ENCODE measurements around the gene ABCA5. TPM values are rescaled to one million over a fixed set of nuclear protein-coding genes. Genes with fewer than 3 reads are reported as not detected.

Gene ABCA5
- total and polyA plus RNA-seq, 10 of the 15 experiments (the other 5 are each of a cell fraction or from before 2014, with no cell fraction given): 11.8 to 31.1 (median 18.1) TPM

DNA sequence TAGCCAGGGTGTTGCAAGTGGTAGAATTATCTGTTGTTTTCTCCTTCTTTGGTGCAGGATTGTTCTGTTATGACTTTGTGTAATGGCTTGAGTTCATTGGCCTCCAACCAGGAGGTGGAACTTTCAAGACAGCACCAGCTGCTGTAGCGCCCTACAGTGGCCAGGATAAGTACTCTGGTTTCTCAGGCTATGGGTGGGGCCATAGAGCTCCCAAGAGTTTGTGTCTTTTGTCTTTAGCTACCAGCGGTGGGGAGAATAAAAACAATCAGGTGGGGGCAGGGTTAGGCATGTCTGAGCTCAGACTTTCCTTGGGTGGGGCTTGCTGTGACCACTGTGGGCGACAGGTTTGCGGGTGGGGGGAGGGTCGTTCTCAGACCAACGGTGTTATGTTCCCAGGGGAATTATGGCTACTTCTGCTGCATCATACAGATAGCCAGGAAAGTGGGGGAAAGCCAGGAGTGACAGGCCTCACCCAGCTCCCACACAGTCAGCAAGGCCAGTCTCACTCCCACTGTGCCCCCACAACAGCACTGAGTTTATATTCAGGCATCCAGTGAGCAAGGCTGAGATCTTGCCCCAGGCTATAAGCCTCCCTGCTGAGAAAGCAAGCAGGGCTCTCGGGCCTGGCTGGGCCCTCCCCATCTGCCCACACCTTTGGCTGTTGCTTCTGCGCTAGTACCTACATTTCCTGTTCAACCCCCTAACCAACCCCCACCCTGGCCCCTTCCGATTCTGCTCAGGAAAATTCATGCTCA, 113.7 kb downstream of the ABCA5 start:
- ATAC-seq: no peak
- RAD21 ChIA-PET (ENCODE audit: unreplicated experiment): interaction anchor here (0.6 to 1.4 kb wide), 2 partner anchors 10 to 305 kb away, joined by 3 read pairs; no protein-coding TSS in a partner anchor
- in situ Hi-C loops (cut with MboI): no loop called here
- intact Hi-C loops (cut with micrococcal nuclease; ENCODE audit: unreplicated experiment): no loop called here
- no peak for DNase-seq (ENCODE audit: low read depth, low spot score)
- H3K27me3 ChIP-seq (replicated peaks in 1 of 2; ENCODE audit: control insufficient read depth in 2 of 2, insufficient read depth in 2 of 2, low read length in 1 of 2): no peaks in the 10 kb centered on the region
- BruUV-seq (replicated peaks): no TSS peak
- no peak overlapping the region for H2AFZ ChIP-seq (ENCODE audit: control insufficient read depth, low read depth, low read length)
- POLR2A ChIA-PET: no interaction called here
- no peaks in the 10 kb centered on the region; the same call in 1 of the 3 replicates for H3K9me3 ChIP-seq (replicated peaks; ENCODE audit: control insufficient read depth, insufficient read depth, low read length)
- 71% methylated on average over 9 of the region's 9 CpGs for WGBS (ENCODE audit: insufficient coverage, insufficient replicate concordance, low lambda C conversion rate, missing lambda C conversion rate)
- H3K79me2 ChIP-seq (ENCODE audit: control insufficient read depth, insufficient read depth, low read length): no peaks in the 10 kb centered on the region
- CTCF ChIA-PET: no interaction called here
- H4K20me1 ChIP-seq (ENCODE audit: control insufficient read depth, insufficient read depth): no peaks in the 10 kb centered on the region
- TF ChIP-seq TCF3 (IDR thresholded peaks at IDR 0.05; ENCODE audit: borderline replicate concordance, insufficient read depth, low read depth, low read length): no peak
- TF ChIP-seq, protein P1, sequence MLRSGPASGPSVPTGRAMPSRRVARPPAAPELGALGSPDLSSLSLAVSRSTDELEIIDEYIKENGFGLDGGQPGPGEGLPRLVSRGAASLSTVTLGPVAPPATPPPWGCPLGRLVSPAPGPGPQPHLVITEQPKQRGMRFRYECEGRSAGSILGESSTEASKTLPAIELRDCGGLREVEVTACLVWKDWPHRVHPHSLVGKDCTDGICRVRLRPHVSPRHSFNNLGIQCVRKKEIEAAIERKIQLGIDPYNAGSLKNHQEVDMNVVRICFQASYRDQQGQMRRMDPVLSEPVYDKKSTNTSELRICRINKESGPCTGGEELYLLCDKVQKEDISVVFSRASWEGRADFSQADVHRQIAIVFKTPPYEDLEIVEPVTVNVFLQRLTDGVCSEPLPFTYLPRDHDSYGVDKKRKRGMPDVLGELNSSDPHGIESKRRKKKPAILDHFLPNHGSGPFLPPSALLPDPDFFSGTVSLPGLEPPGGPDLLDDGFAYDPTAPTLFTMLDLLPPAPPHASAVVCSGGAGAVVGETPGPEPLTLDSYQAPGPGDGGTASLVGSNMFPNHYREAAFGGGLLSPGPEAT (IDR thresholded peaks at IDR 0.05; ENCODE audit: low read depth): no peak
- TF ChIP-seq WRNIP1 (IDR thresholded peaks at IDR 0.05; ENCODE audit: borderline replicate concordance, low read depth, low read length): no peak
- no peak for FAIRE-seq
- H3K9ac ChIP-seq (ENCODE audit: control insufficient read depth, insufficient read depth, low read length): no peak overlapping the region
- H3K4me1 ChIP-seq (ENCODE audit: control insufficient read depth, insufficient read depth, low read length): no peaks in the 10 kb centered on the region
- no peak overlapping the region for H3K27ac ChIP-seq (ENCODE audit: control insufficient read depth, insufficient read depth)
- no peaks in the 10 kb centered on the region for H3K36me3 ChIP-seq (ENCODE audit: control insufficient read depth in 2 of 2, insufficient read depth in 2 of 2, low read length in 1 of 2)
- no peak overlapping the region for H3K4me3 ChIP-seq
- SMC1A ChIA-PET (ENCODE audit: uncharacterized antibody, unreplicated experiment): interaction anchor here (0.7 kb wide), 1 partner anchor 11 kb away, joined by 3 read pairs; no protein-coding TSS in a partner anchor
- no peak overlapping the region for H3K4me2 ChIP-seq (ENCODE audit: control insufficient read depth, insufficient read depth)

DNA sequence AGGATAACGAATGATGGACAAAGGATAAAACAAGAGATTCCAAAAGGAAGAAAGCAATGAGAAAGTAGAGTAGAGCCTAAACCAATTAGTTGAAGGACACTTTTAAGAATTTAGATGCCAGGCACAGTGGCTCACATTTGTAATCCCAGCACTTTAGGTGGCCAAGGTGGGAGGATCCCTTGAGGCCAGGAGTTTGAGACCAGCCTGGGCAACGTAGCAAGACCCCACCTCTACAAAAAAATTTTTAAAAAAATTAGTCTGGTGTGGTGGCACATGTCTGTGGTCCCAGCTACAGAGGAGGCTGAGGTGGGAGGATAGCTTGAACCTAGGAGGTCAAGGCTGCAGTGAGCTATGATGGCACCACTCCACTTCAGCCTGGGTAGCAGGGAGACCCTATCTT, 118.3 kb downstream of the ABCA5 start:
- 30% methylated on average over 2 of the region's 2 CpGs for WGBS (ENCODE audit: insufficient coverage, insufficient replicate concordance, low lambda C conversion rate, missing lambda C conversion rate)
- TF ChIP-seq, protein P2, sequence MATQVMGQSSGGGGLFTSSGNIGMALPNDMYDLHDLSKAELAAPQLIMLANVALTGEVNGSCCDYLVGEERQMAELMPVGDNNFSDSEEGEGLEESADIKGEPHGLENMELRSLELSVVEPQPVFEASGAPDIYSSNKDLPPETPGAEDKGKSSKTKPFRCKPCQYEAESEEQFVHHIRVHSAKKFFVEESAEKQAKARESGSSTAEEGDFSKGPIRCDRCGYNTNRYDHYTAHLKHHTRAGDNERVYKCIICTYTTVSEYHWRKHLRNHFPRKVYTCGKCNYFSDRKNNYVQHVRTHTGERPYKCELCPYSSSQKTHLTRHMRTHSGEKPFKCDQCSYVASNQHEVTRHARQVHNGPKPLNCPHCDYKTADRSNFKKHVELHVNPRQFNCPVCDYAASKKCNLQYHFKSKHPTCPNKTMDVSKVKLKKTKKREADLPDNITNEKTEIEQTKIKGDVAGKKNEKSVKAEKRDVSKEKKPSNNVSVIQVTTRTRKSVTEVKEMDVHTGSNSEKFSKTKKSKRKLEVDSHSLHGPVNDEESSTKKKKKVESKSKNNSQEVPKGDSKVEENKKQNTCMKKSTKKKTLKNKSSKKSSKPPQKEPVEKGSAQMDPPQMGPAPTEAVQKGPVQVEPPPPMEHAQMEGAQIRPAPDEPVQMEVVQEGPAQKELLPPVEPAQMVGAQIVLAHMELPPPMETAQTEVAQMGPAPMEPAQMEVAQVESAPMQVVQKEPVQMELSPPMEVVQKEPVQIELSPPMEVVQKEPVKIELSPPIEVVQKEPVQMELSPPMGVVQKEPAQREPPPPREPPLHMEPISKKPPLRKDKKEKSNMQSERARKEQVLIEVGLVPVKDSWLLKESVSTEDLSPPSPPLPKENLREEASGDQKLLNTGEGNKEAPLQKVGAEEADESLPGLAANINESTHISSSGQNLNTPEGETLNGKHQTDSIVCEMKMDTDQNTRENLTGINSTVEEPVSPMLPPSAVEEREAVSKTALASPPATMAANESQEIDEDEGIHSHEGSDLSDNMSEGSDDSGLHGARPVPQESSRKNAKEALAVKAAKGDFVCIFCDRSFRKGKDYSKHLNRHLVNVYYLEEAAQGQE (IDR thresholded peaks at IDR 0.05; ENCODE audit: low read depth, low read length): no peak
- TF ChIP-seq IKZF1 (conservative IDR thresholded peaks at IDR 0.05) (no peak), NFYB (IDR thresholded peaks at IDR 0.05; ENCODE audit: insufficient read depth, low read depth, low read length) (no peak), ZNF622 (IDR thresholded peaks at IDR 0.05) (no peak), CHD4 (IDR thresholded peaks at IDR 0.05) (no peak)

More for the DNA sequence above, 118.3 kb downstream of the ABCA5 start:
- DNase-seq (ENCODE audit: low read depth, low spot score): no peak
- no peak overlapping the region for H3K4me3 ChIP-seq
- ATAC-seq: no peak
- H3K9ac ChIP-seq (ENCODE audit: control insufficient read depth, insufficient read depth, low read length): no peak overlapping the region
- ChIA-PET RAD21 (ENCODE audit: unreplicated experiment) (no interaction called here), CTCF (interaction anchor here (1.7 kb wide), 1 partner anchor 22 kb away, joined by 4 read pairs; no protein-coding TSS in a partner anchor), POLR2A (no interaction called here), SMC1A (ENCODE audit: uncharacterized antibody, unreplicated experiment) (interaction anchor here (0.6 to 1.4 kb wide), 3 partner anchors 9 to 21 kb away, joined by 3 to 5 read pairs (median 3); no protein-coding TSS in a partner anchor)
- intact Hi-C loops (cut with micrococcal nuclease; ENCODE audit: unreplicated experiment): no loop called here
- BruUV-seq (replicated peaks): no TSS peak
- no peaks in the 10 kb centered on the region for H3K36me3 ChIP-seq (ENCODE audit: control insufficient read depth in 2 of 2, insufficient read depth in 2 of 2, low read length in 1 of 2)
- no peaks in the 10 kb centered on the region for H3K4me1 ChIP-seq (ENCODE audit: control insufficient read depth, insufficient read depth, low read length)
- no peak overlapping the region for H3K27ac ChIP-seq (ENCODE audit: control insufficient read depth, insufficient read depth)
- FAIRE-seq: no peak
- no peaks in the 10 kb centered on the region for H3K27me3 ChIP-seq (replicated peaks in 1 of 2; ENCODE audit: control insufficient read depth in 2 of 2, insufficient read depth in 2 of 2, low read length in 1 of 2)
- H3K79me2 ChIP-seq (ENCODE audit: control insufficient read depth, insufficient read depth, low read length): no peaks in the 10 kb centered on the region
- no peak overlapping the region for H2AFZ ChIP-seq (ENCODE audit: control insufficient read depth, low read depth, low read length)
- in situ Hi-C loops (cut with MboI): no loop called here
- H4K20me1 ChIP-seq (ENCODE audit: control insufficient read depth, insufficient read depth): no peaks in the 10 kb centered on the region
- no peaks in the 10 kb centered on the region; the same call in 2 of the 3 replicates for H3K9me3 ChIP-seq (replicated peaks; ENCODE audit: control insufficient read depth, insufficient read depth, low read length)
- no peak overlapping the region for H3K4me2 ChIP-seq (ENCODE audit: control insufficient read depth, insufficient read depth)

All from GM12878 (cell line).